Sigmoid colon (tissue), 7 donors: Measurements from ENCODE around the gene NEXN. TPM values are rescaled to one million over a fixed set of nuclear protein-coding genes. Genes with fewer than 3 reads are reported as not detected.

Experiments used
- DNase-seq: peaks from one replicate; pipeline ENCODE4 v3.0.0-alpha.2; 2019
- H3K27ac ChIP-seq, 4 donors: fragments of 200-600 bp; sonication (generic); one replicate each; pipeline ENCODE4 v1.5.1; 2016 to 2019; ENCODE audit warnings: mild to moderate bottlenecking in 1 of 4
- H3K27me3 ChIP-seq, 3 donors: fragments of 200-600 bp; sonication (generic); one replicate each; pipeline ENCODE4 v1.5.1; 2019; ENCODE audit warnings: mild to moderate bottlenecking in 1 of 3
- H3K36me3 ChIP-seq, 4 donors: fragments of 200-600 bp; sonication (generic); one replicate each; pipeline ENCODE4 v1.5.1; 2016 to 2019
- H3K4me1 ChIP-seq, 4 donors: fragments of 200-600 bp; sonication (generic); one replicate each; pipeline ENCODE4 v1.5.1; 2017 to 2019
- H3K4me3 ChIP-seq, 4 donors: fragments of 200-600 bp; sonication (generic); one replicate each; pipeline ENCODE4 v1.5.1; 2017 to 2019; ENCODE audit warnings: mild to moderate bottlenecking in 2 of 4, moderate library complexity in 1 of 4
- H3K9me3 ChIP-seq, 4 donors: fragments of 200-600 bp in 3 of 4; sonication (generic) in 3 of 4; one replicate each; pipeline versions ENCODE4 v1.5.1 to v1.6.1; 2013 to 2019
- CTCF ChIP-seq, 4 experiments: fragments of 450-650 bp in 3 of 4; fragments of 200-600 bp in 1 of 4; IDR thresholded peaks; one replicate each; pipeline ENCODE4 v1.5.1; 2016 to 2019; ENCODE audit warnings: antibody characterized with exemption in 4 of 4, mild to moderate bottlenecking in 3 of 4, moderate library complexity in 2 of 4
- EP300 ChIP-seq, 4 donors: sonication (generic); formaldehyde crosslinking; IDR thresholded peaks; one replicate each; pipeline ENCODE4 v1.6.1; 2017; ENCODE audit warnings: antibody characterized with exemption in 4 of 4
- POLR2A ChIP-seq, 2 donors: fragments of 450-650 bp; IDR thresholded peaks; one replicate each; pipeline ENCODE4 v1.6.1; 2016; ENCODE audit warnings: antibody characterized with exemption in 2 of 2, mild to moderate bottlenecking in 2 of 2, moderate library complexity in 2 of 2
- POLR2AphosphoS5 ChIP-seq, 4 donors: sonication (generic); formaldehyde crosslinking; IDR thresholded peaks; one replicate each; pipeline ENCODE4 v1.6.1; 2017; ENCODE audit warnings: antibody characterized with exemption in 4 of 4
- WGBS, 2 donors: extraction: QIAGEN DNeasy Blood & Tissue Kit; methylation state at CpG; one replicate each; pipeline ENCODE4 v1.1.7; 2013; 5-methylcytosine and 5-hydroxymethylcytosine counted together
- intact Hi-C: fragments of 100-400 bp; cut with DNase I; formaldehyde crosslinking; loops from one replicate; pipeline ENCODE4 v1.15.1; 2023
- polyA plus RNA-seq, 3 donors: library from polyadenylated mRNA; stranded (reverse); fragments of 200-250 nt; gene quantifications; one replicate each; pipeline ENCODE4 v1.2.3, GENCODE V29; 2013
- total RNA-seq, 4 donors: library from RNA; depleted of rRNA; stranded (reverse); fragments of >200 nt; gene quantifications; one replicate each; pipeline ENCODE4 v1.1.0, GENCODE V29; 2016
- donor health status: healthy with polysubstance abuse.
- donor health status: Bipolar disorder and iron deficiency.
- donor health status: healthy.

NEXN gene
- total and polyA plus RNA-seq, 7 donors: 4.2 to 158 (median 68.8) TPM

GRCh38 chr1:77983997-77984355 is 95.6 kb downstream of the NEXN start:
- peaks cover 0 to 27% (median 19%) of the 10 kb centered on the region in 4 donors for H3K4me1 ChIP-seq
- H3K27me3 ChIP-seq: no peaks in the 10 kb centered on the region
- no peaks in the 10 kb centered on the region for H3K36me3 ChIP-seq
- no peak overlapping the region for H3K4me3 ChIP-seq
- peak overlapping the region in 2 of 4 donors; percentile 9 to 33 for H3K27ac ChIP-seq
- DNase-seq: no peak
- TF ChIP-seq POLR2AphosphoS5 (IDR thresholded peaks at IDR 0.05): no peak
- no peak for TF ChIP-seq CTCF (IDR thresholded peaks at IDR 0.05)
- no peak for TF ChIP-seq EP300 (IDR thresholded peaks at IDR 0.05)
- no peak for TF ChIP-seq POLR2A (IDR thresholded peaks at IDR 0.05)
- no peaks in the 10 kb centered on the region for H3K9me3 ChIP-seq
- intact Hi-C loops: no loop called here

- H3K9me3 ChIP-seq: no peaks in the 10 kb centered on the region
- no peak for TF ChIP-seq POLR2A (IDR thresholded peaks at IDR 0.05)
- no peaks in the 10 kb centered on the region for H3K36me3 ChIP-seq
- intact Hi-C loops: no loop called here
- 95 to 98% methylated on average over 4 of the region's 4 CpGs for WGBS, 2 donors
- H3K4me1 ChIP-seq: peaks cover 0 to 26% (median 19%) of the 10 kb centered on the region in 4 donors
- H3K4me3 ChIP-seq: no peak overlapping the region
- no peak for DNase-seq
- no peaks in the 10 kb centered on the region for H3K27me3 ChIP-seq
- H3K27ac ChIP-seq: peak overlapping the region; percentile 2 to 20 (median 10)
Measured at GRCh38 chr1:77984629-77985028, 96.2 kb downstream of the NEXN start.

DNA sequence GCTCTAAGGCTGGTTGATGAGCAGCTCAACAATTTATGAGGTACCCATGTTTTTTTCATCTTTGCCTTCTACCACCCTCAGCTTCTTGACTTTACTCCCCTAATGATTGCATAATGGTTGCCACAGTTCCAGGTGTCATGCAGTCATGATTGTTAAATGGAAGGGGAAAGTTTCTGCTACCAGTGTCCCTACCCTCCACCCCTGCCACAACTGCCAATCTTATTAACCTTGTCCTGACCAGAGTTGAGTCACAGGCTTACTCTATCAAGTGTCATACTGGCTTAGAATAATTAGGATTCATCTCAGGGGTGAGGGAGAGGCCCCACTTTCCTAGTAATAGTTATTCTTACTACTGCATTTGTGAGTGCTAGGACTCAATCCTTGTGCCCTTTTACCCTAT is 98.4 kb downstream of the NEXN start:
- Histone ChIP-seq H3K27ac (no peak overlapping the region), H3K36me3 (no peaks in the 10 kb centered on the region), H3K9me3 (no peaks in the 10 kb centered on the region), H3K4me3 (no peak overlapping the region), H3K27me3 (no peaks in the 10 kb centered on the region), H3K4me1 (peaks cover 0 to 24% (median 7%) of the 10 kb centered on the region in 4 donors)
- intact Hi-C loops: no loop called here
- DNase-seq: no peak
- no peak for TF ChIP-seq POLR2A (IDR thresholded peaks at IDR 0.05)
- TF ChIP-seq EP300 (IDR thresholded peaks at IDR 0.05): no peak
- no peak for TF ChIP-seq POLR2AphosphoS5 (IDR thresholded peaks at IDR 0.05)
- TF ChIP-seq CTCF (IDR thresholded peaks at IDR 0.05): no peak

DNA sequence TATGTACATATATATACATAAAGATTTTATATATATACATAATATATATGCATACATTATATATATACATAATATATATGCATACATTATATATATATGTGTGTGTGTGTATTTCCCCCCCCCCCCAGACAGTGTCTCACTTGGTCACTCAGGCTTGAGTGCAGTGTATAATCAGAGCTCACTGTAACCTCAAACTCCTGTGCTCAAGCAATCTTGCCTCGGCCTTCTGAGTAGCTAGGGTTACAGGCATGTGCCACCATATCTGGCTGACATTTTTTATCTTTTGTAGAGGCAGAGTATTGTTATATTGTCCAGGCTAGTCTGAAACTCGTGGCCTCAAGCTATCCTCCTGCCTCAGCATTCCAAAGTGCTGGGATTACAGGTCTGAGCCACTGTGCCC is 99.5 kb downstream of the NEXN start:
- no peaks in the 10 kb centered on the region for H3K9me3 ChIP-seq
- no peak overlapping the region for H3K27ac ChIP-seq
- H3K27me3 ChIP-seq: no peaks in the 10 kb centered on the region
- no peak for DNase-seq
- WGBS, 2 donors: 93% methylated on average over 2 of the region's 2 CpGs
- H3K36me3 ChIP-seq: no peaks in the 10 kb centered on the region
- no peak for TF ChIP-seq POLR2A (IDR thresholded peaks at IDR 0.05)
- TF ChIP-seq CTCF (IDR thresholded peaks at IDR 0.05): no peak
- TF ChIP-seq POLR2AphosphoS5 (IDR thresholded peaks at IDR 0.05): no peak
- no peak for TF ChIP-seq EP300 (IDR thresholded peaks at IDR 0.05)
- peaks cover 0 to 24% (median 7%) of the 10 kb centered on the region in 4 donors for H3K4me1 ChIP-seq
- intact Hi-C loops: no loop called here
- H3K4me3 ChIP-seq: no peak overlapping the region

DNA sequence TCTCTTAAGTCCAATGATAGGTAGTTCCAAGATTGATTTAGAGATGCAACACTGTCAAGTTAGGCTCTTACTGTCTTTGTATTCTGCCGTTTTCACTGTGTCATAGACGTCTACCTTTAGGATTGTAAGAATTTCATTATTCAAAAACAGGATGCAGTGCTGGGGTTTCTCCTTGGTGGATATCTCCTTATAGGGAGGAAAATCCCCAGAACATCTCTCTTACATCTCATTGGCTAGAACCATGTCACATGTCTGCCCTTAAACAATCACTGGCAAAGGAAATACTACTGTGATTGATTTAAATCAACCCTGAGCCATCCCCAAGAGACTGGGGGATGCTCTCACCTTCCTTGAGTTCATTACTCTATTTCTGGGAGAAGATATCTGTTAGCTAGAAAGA is 101.3 kb downstream of the NEXN start:
- intact Hi-C loops: no loop called here
- no peaks in the 10 kb centered on the region for H3K36me3 ChIP-seq
- H3K9me3 ChIP-seq: no peaks in the 10 kb centered on the region
- no peak overlapping the region for H3K27ac ChIP-seq
- WGBS, 2 donors: 90 to 93% methylated on average over 2 of the region's 2 CpGs
- peaks cover 0 to 21% (median 7%) of the 10 kb centered on the region in 4 donors for H3K4me1 ChIP-seq
- no peaks in the 10 kb centered on the region for H3K27me3 ChIP-seq
- TF ChIP-seq CTCF (IDR thresholded peaks at IDR 0.05) (no peak), POLR2A (IDR thresholded peaks at IDR 0.05) (no peak), EP300 (IDR thresholded peaks at IDR 0.05) (no peak), POLR2AphosphoS5 (IDR thresholded peaks at IDR 0.05) (no peak)
- no peak for DNase-seq
- no peak overlapping the region for H3K4me3 ChIP-seq
